Measurements from ENCODE around the gene MRPL12. TPM values are rescaled to one million over a fixed set of nuclear protein-coding genes. Genes with fewer than 3 reads are reported as not detected.
A peak's percentile ranks its signal among the peaks of the same experiment; 100 is the strongest.

The MRPL12 gene
- total and polyA plus RNA-seq, 2 of the 8 experiments (the other 6 are each of a cell fraction or from before 2014, with no cell fraction given): 120 to 141 TPM

DNA sequence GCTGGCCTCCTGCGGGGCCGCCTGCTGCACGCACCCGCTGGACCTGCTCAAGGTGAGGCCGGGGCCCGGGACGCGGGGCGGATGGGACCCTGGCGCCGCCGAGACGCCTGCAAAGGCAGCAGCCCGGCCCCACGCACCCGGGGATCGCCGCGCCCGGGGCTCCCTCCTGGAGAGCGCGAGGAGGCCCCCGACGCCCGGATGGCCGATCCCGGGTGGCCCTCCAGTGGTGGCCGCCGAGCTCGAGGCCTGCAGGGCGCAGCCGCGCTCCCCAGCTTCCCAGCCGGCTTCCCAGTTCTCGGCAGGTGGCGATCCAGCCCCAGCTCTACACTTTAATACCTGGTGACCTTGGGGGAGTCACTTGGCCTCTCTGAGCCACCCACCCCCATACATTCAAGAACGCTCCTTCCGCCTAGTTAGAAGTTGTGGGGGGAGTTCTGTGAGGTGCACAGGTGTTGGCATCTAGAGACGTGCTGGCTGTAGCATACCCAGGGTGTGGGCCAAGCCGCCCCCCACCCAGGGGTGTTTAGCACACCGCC, 9.4 kb downstream of the MRPL12 start:
- Histone ChIP-seq H2BK20ac (ENCODE audit: low read length) (no peak overlapping the region), H3K36me3 (ENCODE audit: control insufficient read depth in 2 of 4, insufficient read depth in 4 of 4, low read length in 3 of 4) (peaks cover 0 to 12% (median under 1%) of the 10 kb centered on the region in 4 experiments; a peak in 6 of 8 replicates), H3K79me2 (ENCODE audit: control insufficient read depth in 1 of 2, insufficient read depth in 2 of 2, low read length in 2 of 2) (peaks cover 0 to 7% of the 10 kb centered on the region in 2 experiments; a peak in 1 of 4 replicates), H3K23me2 (ENCODE audit: low read depth, low read length) (peaks cover 20% of the 10 kb centered on the region), H4K5ac (ENCODE audit: insufficient read length, low read depth, low read length) (no peak overlapping the region), H3K56ac (replicated peaks; ENCODE audit: insufficient read length, low read depth, low read length) (no peak overlapping the region), H3K9ac (replicated peaks in 1 of 4; ENCODE audit: extremely low read depth in 1 of 4, low read depth in 3 of 4, low read length in 3 of 4) (peak overlapping the region; percentile 51 to 75 (median 63)), H3K27me3 (replicated peaks in 1 of 4; ENCODE audit: control insufficient read depth in 3 of 4, extremely low read depth in 1 of 4, insufficient read depth in 3 of 4, low read length in 3 of 4) (no peaks in the 10 kb centered on the region; a peak in 2 of 7 replicates), H3K4me3 (ENCODE audit: extremely low read depth in 1 of 4, insufficient read depth in 2 of 4, low read depth in 3 of 4, low read length in 4 of 4) (peak overlapping the region; percentile 44 to 86 (median 59)), H2AFZ (ENCODE audit: low read length) (no peak overlapping the region), H2BK120ac (replicated peaks; ENCODE audit: low read depth, low read length) (no peak overlapping the region), H2AK5ac (ENCODE audit: low read depth, low read length) (no peak overlapping the region), H3K14ac (ENCODE audit: insufficient read length) (no peak overlapping the region), H3K9me3 (ENCODE audit: insufficient read depth in 2 of 2, low read depth in 1 of 2, low read length in 1 of 2) (no peaks in the 10 kb centered on the region), H4K20me1 (replicated peaks in 1 of 2; ENCODE audit: control insufficient read depth in 1 of 2, insufficient read depth in 2 of 2, low read length in 2 of 2) (peaks cover 3 to 14% of the 10 kb centered on the region in 2 experiments), H3K23ac (ENCODE audit: insufficient read length) (no peak overlapping the region), H2BK15ac (ENCODE audit: low read length) (no peak overlapping the region), H4K91ac (replicated peaks; ENCODE audit: insufficient read length, low read length) (no peak overlapping the region), H3K4me1 (replicated peaks in 1 of 4; ENCODE audit: control insufficient read depth in 3 of 4, insufficient read depth in 4 of 4, low read length in 3 of 4) (peaks cover 0 to 24% (median 18%) of the 10 kb centered on the region in 4 experiments; a peak in 5 of 7 replicates), H2BK5ac (ENCODE audit: low read depth, low read length) (no peak overlapping the region; the same call in 1 of the 2 replicates), H3K18ac (ENCODE audit: extremely low read depth, low read length) (peak overlapping the region; percentile 32), H3K79me1 (ENCODE audit: low read depth, low read length) (peaks cover 10% of the 10 kb centered on the region), H2BK12ac (ENCODE audit: low read depth, low read length) (no peak overlapping the region), H3K27ac (ENCODE audit: low read depth, low read length) (no peak overlapping the region), H3K4ac (replicated peaks; ENCODE audit: insufficient read length, low read depth, low read length) (peak overlapping the region; percentile 69), H3K4me2 (ENCODE audit: insufficient read depth in 1 of 2, low read depth in 2 of 2, low read length in 2 of 2) (peak overlapping the region; percentile 77 to 87), H4K8ac (ENCODE audit: extremely low read depth, insufficient read depth, low read length) (peak overlapping the region; percentile 83)
- 5% methylated on average over 41 of the region's 41 CpGs; no CpG with 5 or more reads in 1 of the 2 experiments for WGBS, 2 experiments (ENCODE audit: extremely low coverage in 1 of 2, insufficient coverage in 1 of 2, insufficient read length in 1 of 2, insufficient replicate concordance in 2 of 2, low coverage in 1 of 2, low lambda C conversion rate in 2 of 2, missing lambda C conversion rate in 1 of 2)
- ChIA-PET POLR2A (ENCODE audit: partially characterized antibody) (interaction anchor here (0.8 to 25.9 kb wide), 6 partner anchors 4 to 231 kb away, joined by 3 to 436 read pairs (median 176); partner anchors contain the start of genes ARL16, HGS, MRPL12 and SLC25A10), CTCF (ENCODE audit: partially characterized antibody) (interaction anchor here (1.1 kb wide), 1 partner anchor 107 kb away, joined by 3 read pairs; no protein-coding TSS in a partner anchor)
- DNase-seq (ENCODE audit: low read depth in 1 of 2, low spot score in 2 of 2) (no peak), FAIRE-seq (no peak)
- 0 out of 2 replicates have a peak, but pooled peaks have one; percentile 5 for TF ChIP-seq POLR2AphosphoS5 (IDR thresholded peaks at IDR 0.05; ENCODE audit: low read depth, low read length)
- TF ChIP-seq, protein P1, sequence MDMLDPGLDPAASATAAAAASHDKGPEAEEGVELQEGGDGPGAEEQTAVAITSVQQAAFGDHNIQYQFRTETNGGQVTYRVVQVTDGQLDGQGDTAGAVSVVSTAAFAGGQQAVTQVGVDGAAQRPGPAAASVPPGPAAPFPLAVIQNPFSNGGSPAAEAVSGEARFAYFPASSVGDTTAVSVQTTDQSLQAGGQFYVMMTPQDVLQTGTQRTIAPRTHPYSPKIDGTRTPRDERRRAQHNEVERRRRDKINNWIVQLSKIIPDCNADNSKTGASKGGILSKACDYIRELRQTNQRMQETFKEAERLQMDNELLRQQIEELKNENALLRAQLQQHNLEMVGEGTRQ (IDR thresholded peaks at IDR 0.05; ENCODE audit: low read length): no peak
- TF ChIP-seq KDM1A (IDR thresholded peaks at IDR 0.05; ENCODE audit: borderline replicate concordance, low read length): no peak; the same call in 1 of the 2 replicates
- TF ChIP-seq TAF7 (optimal IDR thresholded peaks at IDR 0.05; ENCODE audit: borderline replicate concordance, low read depth, low read length): no peak
- no peak for TF ChIP-seq CHD1 (IDR thresholded peaks at IDR 0.05; ENCODE audit: low read depth, low read length)
- TF ChIP-seq HDAC2 (IDR thresholded peaks at IDR 0.05; ENCODE audit: borderline replicate concordance in 1 of 2, low read depth in 2 of 2, low read length in 2 of 2): peak in 1 of 2 experiments; percentile 41; a peak in 1 of 4 replicates
- no peak for TF ChIP-seq BACH1 (IDR thresholded peaks at IDR 0.05; ENCODE audit: low read length)
- peak; percentile 90 for TF ChIP-seq KDM4A (IDR thresholded peaks at IDR 0.05; ENCODE audit: low read depth, low read length, severe bottlenecking)
- TF ChIP-seq POLR2A (IDR thresholded peaks at IDR 0.05; ENCODE audit: control extremely low read depth in 1 of 2, low read depth in 2 of 2, low read length in 2 of 2): peak in 1 of 2 experiments; percentile 12; a peak in 1 of 3 replicates
